HepG2 (cell line): ENCODE results near the gene LSM11. TPM values are rescaled to one million over a fixed set of nuclear protein-coding genes. Genes with fewer than 3 reads are reported as not detected.

Experiments
- ATAC-seq: fragments of 200-7000 bp; cut with Tn5 transposase; 3 replicates; pipeline ENCODE4 v1.9.1; 2020; ENCODE audit warnings: mild to moderate bottlenecking, moderate library complexity
- BruUV-seq: library from RNA; stranded (reverse); fragments of 400-500 nt; replicated peaks from 2 replicates; lab custom pipeline; 2021; lab: Mats Ljungman, UMichigan
- CTCF ChIA-PET: fragments of 300-600 bp; formaldehyde crosslinking; extraction: SDS; loops from one replicate; lab custom pipeline; 2021; ENCODE audit warnings: low total read pairs, inconsistent platforms, low intra/inter-chr PET ratio; lab: Yijun Ruan, JAX
- POLR2A ChIA-PET: fragments of 350-600 bp; sonication (Branson Sonifier 250); formaldehyde crosslinking; loops from one replicate; lab custom pipeline; 2020; ENCODE audit warnings: antibody characterized with exemption, inconsistent platforms; lab: Yijun Ruan, JAX
- DNase-seq: peaks from one replicate; pipeline ENCODE4 v3.0.0-alpha.2; 2015; ENCODE audit warnings: low spot score
- FAIRE-seq: peaks from 3 replicates; lab custom pipeline; 2011; peaks lifted over from hg19 to GRCh38; lab: Jason Lieb, UNC
- H2AFZ ChIP-seq: one replicate; pipeline ENCODE4 v1.6.1; 2011; ENCODE audit warnings: low read length, inconsistent platforms
- H3K27ac ChIP-seq: fragments of 300-600 bp; 3 replicates; pipeline ENCODE4 v1.8.0; 2011; ENCODE audit warnings: mixed run types, mild to moderate bottlenecking, mixed read lengths, low read length, inconsistent platforms; ENCODE audit not compliant: insufficient read depth; ENCODE audit errors: extremely low read length
- H3K27me3 ChIP-seq, 2 experiments: fragments of 200-600 bp in 1 of 2; 2 replicates in 1 of 2; 3 replicates in 1 of 2; pipeline versions ENCODE4 v1.6.0 to v1.8.0; 2011; ENCODE audit warnings: low read length in 2 of 2, mild to moderate bottlenecking in 2 of 2, moderate library complexity in 2 of 2, inconsistent platforms in 1 of 2; ENCODE audit not compliant: insufficient read depth in 2 of 2, control insufficient read depth in 1 of 2
- H3K36me3 ChIP-seq, 2 experiments: fragments of 200-600 bp in 1 of 2; replicated peaks in 1 of 2; 2 replicates in 1 of 2; 3 replicates in 1 of 2; pipeline versions ENCODE4 v1.5.1 to v1.8.0; 2011; ENCODE audit warnings: low read length in 2 of 2, inconsistent platforms in 1 of 2; ENCODE audit not compliant: insufficient read depth in 2 of 2, control insufficient read depth in 1 of 2
- H3K4me1 ChIP-seq: 2 replicates; pipeline ENCODE4 v1.5.1; 2012; ENCODE audit warnings: low read length, inconsistent platforms; ENCODE audit not compliant: insufficient read depth
- H3K4me2 ChIP-seq: 2 replicates; pipeline ENCODE4 v1.6.0; 2011; ENCODE audit warnings: low read depth, low read length, inconsistent platforms
- H3K4me3 ChIP-seq, 3 experiments: fragments of 200-600 bp in 1 of 3; sonication (generic), shearing (Covaris generic) in 1 of 3; replicated peaks in 1 of 3; 2 replicates each; pipeline ENCODE4 v1.5.1; 2011 to 2016; ENCODE audit warnings: low read length in 3 of 3, inconsistent platforms in 2 of 3, low read depth in 2 of 3, mild to moderate bottlenecking in 2 of 3, control low read depth in 1 of 3, mixed read lengths in 1 of 3; ENCODE audit not compliant: insufficient read depth in 1 of 3
- H3K79me2 ChIP-seq: one replicate; pipeline ENCODE4 v1.6.1; 2011; ENCODE audit warnings: low read length, inconsistent platforms; ENCODE audit not compliant: insufficient read depth
- H3K9ac ChIP-seq: 2 replicates; pipeline ENCODE4 v1.6.0; 2011; ENCODE audit warnings: mild to moderate bottlenecking, low read depth, low read length, inconsistent platforms; ENCODE audit not compliant: insufficient read depth
- H3K9me3 ChIP-seq: 2 replicates; pipeline ENCODE4 v1.5.1; 2012; ENCODE audit warnings: mild to moderate bottlenecking, low read length
- H4K20me1 ChIP-seq: 2 replicates; pipeline ENCODE4 v1.6.0; 2011; ENCODE audit warnings: inconsistent platforms, mild to moderate bottlenecking, low read length, moderate library complexity; ENCODE audit not compliant: insufficient read depth
- CSRNP1 ChIP-seq: sonication (generic); formaldehyde crosslinking; IDR thresholded peaks from 2 replicates; pipeline ENCODE4 v1.8.1; 2023; ENCODE audit warnings: mild to moderate bottlenecking, missing genetic modification reagents
- ELF3 ChIP-seq: IDR thresholded peaks from 2 replicates; pipeline ENCODE4 v1.6.1; 2016; ENCODE audit warnings: missing genetic modification reagents, missing compliant biosample characterization
- PHF8 ChIP-seq: sonication (generic); formaldehyde crosslinking; IDR thresholded peaks from 2 replicates; pipeline ENCODE4 v1.5.0; 2020; ENCODE audit warnings: missing genetic modification reagents
- POLR2AphosphoS2 ChIP-seq: IDR thresholded peaks from 2 replicates; pipeline ENCODE4 v1.6.1; 2011; ENCODE audit warnings: low read depth, low read length, improper control_type of control experiment
- REST ChIP-seq, 2 experiments: IDR thresholded peaks; 2 replicates each; pipeline ENCODE4 v1.6.1; 2011 to 2012; ENCODE audit warnings: low read length in 2 of 2, borderline replicate concordance in 1 of 2, low read depth in 1 of 2, mild to moderate bottlenecking in 1 of 2, moderate library complexity in 1 of 2
- ZNF335 ChIP-seq: sonication (generic); formaldehyde crosslinking; IDR thresholded peaks from 2 replicates; pipeline ENCODE4 v1.4.0; 2020; ENCODE audit warnings: missing genetic modification reagents
- ZNF354B ChIP-seq: sonication (generic); formaldehyde crosslinking; IDR thresholded peaks from 2 replicates; pipeline ENCODE4 v1.8.0; 2022; ENCODE audit warnings: mild to moderate bottlenecking, missing genetic modification reagents
- ZNF510 ChIP-seq: sonication (generic); formaldehyde crosslinking; IDR thresholded peaks from 2 replicates; pipeline ENCODE4 v1.4.0; 2020; ENCODE audit warnings: low read depth, mild to moderate bottlenecking, missing genetic modification reagents
- ZNF790 ChIP-seq: sonication (generic); formaldehyde crosslinking; IDR thresholded peaks from 2 replicates; pipeline ENCODE4 v1.8.0; 2022; ENCODE audit warnings: missing genetic modification reagents, mild to moderate bottlenecking, borderline replicate concordance
- ZNF879 ChIP-seq: sonication (generic); formaldehyde crosslinking; IDR thresholded peaks from 2 replicates; pipeline ENCODE4 v1.8.1; 2023; ENCODE audit warnings: missing genetic modification reagents
- ZSCAN25 ChIP-seq: sonication (generic); formaldehyde crosslinking; IDR thresholded peaks from 2 replicates; pipeline ENCODE4 v1.8.0; 2022; ENCODE audit warnings: mild to moderate bottlenecking, missing genetic modification reagents
- WGBS: methylation state at CpG from one replicate; pipeline ENCODE4 v1.1.6; 2017; ENCODE audit warnings: low lambda C conversion rate; 5-methylcytosine and 5-hydroxymethylcytosine counted together
- in situ Hi-C: cut with HindIII; loops from 2 replicates; pipeline ENCODE4 v1.10.0; 2017; ENCODE audit warnings: low pct_unique_long_range_greater_than_20kb; ENCODE audit not compliant: extremely low pct_ligation_motif_present
- intact Hi-C: fragments of 100-400 bp; cut with micrococcal nuclease; formaldehyde crosslinking; loops from one replicate; pipeline ENCODE4 v1.10.0; 2022; ENCODE audit not compliant: unreplicated experiment
- polyA plus RNA-seq, 8 experiments: library from polyadenylated mRNA; depleted of rRNA in 3 of 8; stranded (reverse) in 7 of 8; unstranded in 1 of 8; fragments of >200 nt; fragmentation: Illumina TruSeq in 4 of 8; extraction: Trizol in 4 of 8; gene quantifications; 2 replicates each; pipeline versions ENCODE4 v1.2.1 to v1.2.3, GENCODE V29; 2011 to 2016; ENCODE audit warnings: low read depth in 4 of 8, missing spikeins in 1 of 8, mixed read lengths in 1 of 8; ENCODE audit not compliant: insufficient read depth in 1 of 8
- total RNA-seq, 5 experiments: library from RNA; depleted of rRNA; stranded (reverse); fragments of >200 nt; fragmentation: Illumina TruSeq; extraction: Trizol; gene quantifications; 2 replicates each; pipeline ENCODE4 v1.2.3, GENCODE V29; 2016; ENCODE audit warnings: low read depth in 1 of 5
- TF ChIP-seq, protein P1 (sequence below): sonication (generic); formaldehyde crosslinking; conservative IDR thresholded peaks from 2 replicates; pipeline ENCODE4 v1.4.0; 2020; ENCODE audit warnings: missing genetic modification reagents

LSM11 gene
- total and polyA plus RNA-seq, 2 of the 13 experiments (the other 11 are each of a cell fraction or from before 2014, with no cell fraction given) = 4.5 to 7.2 TPM

DNA sequence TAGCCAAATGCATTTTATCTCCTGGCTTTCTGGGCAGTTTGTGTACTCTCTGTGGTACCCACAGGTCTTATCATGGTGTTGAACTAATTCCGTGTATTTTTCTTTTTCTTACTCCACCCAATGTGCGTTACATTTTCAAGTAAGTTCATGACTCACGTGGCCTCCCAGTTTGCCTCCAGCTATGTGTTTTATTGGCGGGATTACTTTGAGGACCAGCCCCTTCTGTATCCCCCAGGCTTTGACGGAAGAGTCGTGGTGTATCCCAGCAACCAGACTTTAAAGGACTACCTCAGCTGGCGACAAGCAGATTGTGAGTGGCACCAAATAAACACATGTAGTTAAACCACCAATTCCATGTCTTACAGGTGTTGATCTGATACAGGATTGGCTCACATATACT, 9.1 kb upstream of the LSM11 start:
- no TSS peak for BruUV-seq
- POLR2A ChIA-PET = no interaction called here
- Histone ChIP-seq H3K36me3 (peaks cover 0 to 20% of the 10 kb centered on the region in 2 experiments; a peak in 4 of 5 replicates), H3K4me1 (peaks cover 7% of the 10 kb centered on the region; the same call in 1 of the 2 replicates), H3K79me2 (no peaks in the 10 kb centered on the region), H3K4me3 (no peak overlapping the region), H3K9ac (no peak overlapping the region), H2AFZ (no peak overlapping the region), H3K4me2 (no peak overlapping the region), H3K27me3 (no peaks in the 10 kb centered on the region; a peak in 1 of 5 replicates), H3K27ac (no peak overlapping the region)
- FAIRE-seq = no peak
- WGBS = 94% methylated on average over 7 of the region's 7 CpGs
- intact Hi-C loops = no loop called here
- in situ Hi-C loops = loop anchor here (25.0 kb wide), 1 partner anchor 397 kb away; a partner anchor contains a TSS
- TF ChIP-seq PHF8 (CRISPR knock-in tag) = no peak
- TF ChIP-seq ZNF335 (CRISPR knock-in tag) = no peak
- no peak for TF ChIP-seq ZNF790 (CRISPR knock-in tag)
- TF ChIP-seq ZNF879 (CRISPR knock-in tag) = no peak
- TF ChIP-seq ZNF354B (CRISPR knock-in tag) = no peak
- TF ChIP-seq, all 625 proteins: peak for 0
- ATAC-seq (no peak), DNase-seq (no peak)
- CTCF ChIA-PET = no interaction called here
- H3K9me3 ChIP-seq = no peaks in the 10 kb centered on the region
- no peaks in the 10 kb centered on the region for H4K20me1 ChIP-seq

DNA sequence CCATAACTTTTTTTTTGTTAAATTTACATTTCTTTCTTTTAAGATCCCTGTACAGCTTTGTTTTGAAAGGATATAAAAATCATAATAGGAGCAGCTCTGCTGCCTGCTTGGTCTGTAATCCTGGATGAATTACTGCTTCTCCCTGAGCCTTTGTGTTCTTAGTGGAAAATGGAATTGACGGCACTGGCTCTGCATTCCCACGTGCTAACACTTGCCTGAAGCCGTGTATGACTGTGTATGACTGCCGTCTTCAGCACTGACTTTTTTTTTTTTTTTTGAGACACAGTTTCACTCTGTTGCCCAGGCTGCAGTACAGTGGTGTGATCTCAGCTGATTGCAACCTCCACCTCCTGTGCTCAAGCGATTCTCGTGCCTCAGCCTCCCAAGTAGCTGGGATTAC, 7.5 kb upstream of the LSM11 start:
- no peak for FAIRE-seq
- Histone ChIP-seq H3K36me3 (peaks cover 0 to 21% of the 10 kb centered on the region in 2 experiments; a peak in 4 of 5 replicates), H3K9me3 (no peaks in the 10 kb centered on the region), H3K9ac (no peak overlapping the region), H3K27me3 (no peaks in the 10 kb centered on the region; a peak in 1 of 5 replicates), H3K27ac (no peak overlapping the region), H3K4me3 (no peak overlapping the region), H4K20me1 (no peaks in the 10 kb centered on the region), H3K4me2 (no peak overlapping the region), H2AFZ (no peak overlapping the region), H3K4me1 (no peaks in the 10 kb centered on the region), H3K79me2 (no peaks in the 10 kb centered on the region)
- POLR2A ChIA-PET = no interaction called here
- WGBS = 94% methylated on average over 6 of the region's 6 CpGs
- in situ Hi-C loops (loop anchor here (25.0 kb wide), 1 partner anchor 399 kb away; a partner anchor contains a TSS), intact Hi-C loops (no loop called here)
- CTCF ChIA-PET = no interaction called here
- no peak for DNase-seq
- BruUV-seq = no TSS peak
- ATAC-seq = no peak
- TF ChIP-seq ZNF510 (CRISPR knock-in tag) (no peak), POLR2AphosphoS2 (no peak), CSRNP1 (CRISPR knock-in tag) (no peak), REST (IDR thresholded peaks at IDR 0.05; ENCODE audit: borderline replicate concordance in 1 of 2, low read depth in 1 of 2, low read length in 2 of 2) (no peak), ZSCAN25 (CRISPR knock-in tag) (no peak), ELF3 (CRISPR knock-in tag) (no peak)
- TF ChIP-seq, protein P1, sequence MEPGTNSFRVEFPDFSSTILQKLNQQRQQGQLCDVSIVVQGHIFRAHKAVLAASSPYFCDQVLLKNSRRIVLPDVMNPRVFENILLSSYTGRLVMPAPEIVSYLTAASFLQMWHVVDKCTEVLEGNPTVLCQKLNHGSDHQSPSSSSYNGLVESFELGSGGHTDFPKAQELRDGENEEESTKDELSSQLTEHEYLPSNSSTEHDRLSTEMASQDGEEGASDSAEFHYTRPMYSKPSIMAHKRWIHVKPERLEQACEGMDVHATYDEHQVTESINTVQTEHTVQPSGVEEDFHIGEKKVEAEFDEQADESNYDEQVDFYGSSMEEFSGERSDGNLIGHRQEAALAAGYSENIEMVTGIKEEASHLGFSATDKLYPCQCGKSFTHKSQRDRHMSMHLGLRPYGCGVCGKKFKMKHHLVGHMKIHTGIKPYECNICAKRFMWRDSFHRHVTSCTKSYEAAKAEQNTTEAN = no peak
